Right kidney (tissue), 1 donor: ENCODE results near the gene EML4.

Source experiments
- DNase-seq: peaks from one replicate; pipeline ENCODE4 v3.0.0-alpha.2; 2016

Gene EML4

DNA sequence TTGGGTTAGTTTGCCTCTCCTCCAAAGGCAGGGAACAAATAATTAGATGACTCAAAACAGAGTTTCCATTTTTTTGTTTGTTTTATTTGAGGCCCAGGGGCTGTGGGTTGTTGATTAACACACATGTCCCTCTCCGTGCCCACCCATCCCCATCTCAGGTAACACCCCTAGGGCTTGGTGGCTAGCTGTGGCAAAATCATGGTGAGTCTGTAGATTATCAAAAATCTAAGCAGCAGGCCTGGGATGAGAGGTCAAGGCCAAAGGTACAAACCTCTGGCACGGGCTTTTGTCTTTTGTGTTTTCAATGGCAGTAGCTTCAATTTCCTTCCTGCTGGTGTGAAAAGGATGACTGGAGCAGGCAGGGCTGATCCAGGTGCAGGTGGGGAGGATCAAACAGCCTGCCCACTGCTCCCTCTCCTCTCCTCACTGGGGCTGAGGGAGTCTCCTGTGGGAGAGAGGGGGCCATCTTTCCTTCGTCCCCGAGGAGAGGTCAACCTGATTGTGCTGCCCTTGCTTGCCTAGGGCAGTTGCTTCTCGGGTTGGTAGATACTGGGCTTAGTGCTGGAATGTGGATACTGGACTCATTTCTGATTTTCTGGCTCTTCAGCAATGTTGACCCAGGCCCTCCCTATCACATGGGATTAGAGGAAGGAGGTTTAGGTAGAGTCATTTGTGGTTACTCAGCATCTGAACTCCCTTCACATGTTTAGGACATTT, 31.9 kb upstream of the EML4 start:
- DNase-seq, result no peak

DNA sequence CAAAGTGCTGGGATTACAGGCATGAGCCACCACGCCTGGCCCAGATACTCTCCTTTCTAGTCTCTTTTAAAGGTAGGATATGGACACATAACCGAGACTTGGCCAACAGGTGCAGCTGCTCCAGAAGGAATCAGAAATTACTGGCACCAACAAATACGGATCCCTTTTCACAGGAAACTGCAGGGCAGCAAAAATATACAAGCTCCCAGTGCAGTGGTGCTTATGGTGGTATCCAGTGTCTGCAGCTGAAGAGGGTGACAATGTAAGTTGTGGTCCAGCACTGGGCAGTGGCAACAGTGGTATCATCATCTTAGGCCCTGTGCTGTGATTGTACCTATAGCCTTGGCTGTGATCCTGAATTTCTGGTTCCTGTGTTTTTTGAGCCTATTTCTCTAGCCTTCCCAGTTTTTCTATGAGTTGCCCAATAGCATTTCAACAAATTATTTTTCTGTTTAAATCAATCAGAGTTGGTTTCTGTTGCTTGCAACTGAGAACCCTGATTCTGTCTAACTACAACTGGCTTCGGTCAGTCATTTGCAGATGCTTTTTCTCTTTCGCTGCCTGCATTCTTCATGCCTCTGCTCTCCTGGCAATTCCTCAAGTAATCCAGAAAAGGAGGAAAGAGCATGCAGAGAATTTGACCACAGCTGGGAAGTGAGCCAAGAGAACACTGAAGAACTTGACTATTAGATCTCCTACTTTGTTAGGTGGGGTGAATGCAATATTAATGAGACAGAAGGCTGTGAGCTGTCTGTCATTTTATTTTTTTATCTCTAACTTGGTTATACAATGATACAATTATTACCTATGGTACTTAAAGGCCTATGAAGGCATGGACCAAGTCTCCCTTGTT, 30.8 kb upstream of the EML4 start:
- DNase-seq, result no peak

DNA sequence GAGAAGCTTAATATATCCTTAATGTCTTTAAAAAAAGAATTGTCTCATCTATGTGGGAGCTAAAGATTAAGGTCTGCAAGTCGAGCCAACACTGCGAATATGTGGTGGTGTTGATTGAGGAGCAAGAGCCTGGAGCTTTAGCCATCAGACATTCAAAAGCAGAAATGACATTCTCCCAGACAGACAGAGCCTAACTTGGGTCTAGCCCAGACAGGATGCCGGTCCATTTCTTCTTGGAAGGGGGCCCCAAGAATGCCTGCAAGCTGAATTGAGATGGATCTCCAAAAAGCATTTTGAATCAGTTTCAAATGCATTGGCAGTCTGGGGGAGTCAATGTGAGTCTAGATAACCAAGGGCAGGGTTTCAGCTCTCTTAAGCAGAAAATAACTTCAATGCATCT, 30.1 kb upstream of the EML4 start:
- DNase-seq, result no peak

DNA sequence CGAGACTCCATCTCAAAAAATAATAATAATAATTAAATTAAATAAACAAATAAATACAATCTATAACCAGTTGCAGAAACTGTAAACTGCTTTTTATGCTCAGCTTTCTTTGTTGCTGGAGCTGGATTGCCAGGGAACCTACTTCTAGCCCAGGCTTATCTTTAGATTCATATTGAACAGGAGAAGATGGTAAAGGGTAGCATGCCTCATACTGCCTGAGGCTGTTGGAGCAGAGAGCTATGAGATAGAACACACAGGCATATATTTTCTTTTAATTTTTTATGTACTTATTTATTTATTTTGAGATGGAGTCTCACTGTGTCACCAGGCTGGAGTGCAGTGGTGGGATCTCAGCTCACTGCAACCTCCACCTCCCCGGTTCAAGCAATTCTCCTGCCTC, 28.7 kb upstream of the EML4 start:
- DNase-seq, result no peak

DNA sequence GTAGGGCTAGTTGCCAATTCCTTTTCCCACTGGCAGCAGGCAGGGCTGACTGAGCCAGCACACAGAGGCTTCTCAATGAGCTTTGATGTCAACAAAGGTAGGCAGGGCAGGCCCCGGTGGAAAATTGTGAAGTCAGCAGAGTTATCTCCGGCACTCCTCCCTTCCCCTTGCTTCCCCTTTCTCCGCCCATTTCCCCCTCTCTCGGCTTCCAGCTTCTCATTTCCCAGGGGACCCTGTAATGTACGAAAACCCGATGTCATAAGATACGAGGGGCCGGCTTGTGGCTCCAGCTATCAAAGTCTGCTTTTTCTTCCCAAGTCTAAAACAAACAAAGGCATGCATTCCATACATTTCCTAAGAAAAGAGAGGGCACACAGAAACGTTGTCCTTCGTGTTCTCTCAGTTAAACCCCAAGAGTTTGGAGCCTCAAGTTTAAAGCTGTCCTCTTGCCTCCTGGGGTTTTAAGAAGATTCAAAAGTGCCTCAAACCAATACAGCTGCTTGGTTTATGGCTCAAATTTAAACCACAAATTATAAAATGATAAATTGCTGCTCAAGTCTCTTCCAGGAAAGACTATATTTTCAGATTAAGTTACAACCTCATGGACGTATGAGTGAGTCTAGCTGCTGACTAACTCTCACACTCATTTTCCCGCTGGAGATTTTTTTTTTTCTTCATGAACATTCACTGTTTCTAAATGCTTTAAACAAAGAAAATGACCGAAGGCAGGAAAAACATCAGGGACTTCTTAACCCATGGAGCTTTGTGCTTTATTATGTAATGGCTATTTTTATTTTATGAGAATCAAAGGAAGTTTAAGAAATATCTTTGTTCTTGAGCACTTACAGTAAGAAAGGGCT, 27.2 kb upstream of the EML4 start:
- peak; percentile 85 for DNase-seq

DNA sequence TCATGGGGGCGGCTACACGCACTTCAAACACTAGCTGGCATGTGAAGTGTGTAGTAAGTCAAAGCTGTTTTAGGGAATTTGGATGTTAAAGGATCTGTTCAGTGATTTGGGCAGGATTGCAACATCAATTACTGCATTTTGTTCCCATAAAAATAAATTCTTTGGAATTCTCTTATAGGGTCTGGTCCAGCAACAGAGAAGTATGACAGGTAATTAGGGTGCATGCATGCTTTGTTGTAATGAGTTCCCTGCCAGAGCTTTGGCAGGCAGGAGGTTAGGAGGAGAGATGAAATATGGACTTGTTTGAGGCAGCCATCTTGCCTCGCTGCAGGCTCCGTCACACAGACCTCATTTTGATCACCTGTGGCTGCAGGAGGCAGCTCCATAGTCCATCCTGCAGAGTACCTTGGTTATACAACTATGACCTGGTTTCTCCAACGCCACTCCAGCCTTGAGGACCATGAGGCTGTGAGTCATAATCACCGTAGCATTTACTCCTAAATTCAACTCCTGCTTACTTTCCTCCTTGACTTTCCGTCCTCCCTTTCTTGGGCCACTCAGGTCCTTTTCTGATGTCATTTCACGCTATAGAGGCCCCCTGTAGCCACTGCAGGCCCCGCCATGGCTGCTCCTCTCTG, 26.5 kb upstream of the EML4 start:
- DNase-seq, result peak; percentile 70

DNA sequence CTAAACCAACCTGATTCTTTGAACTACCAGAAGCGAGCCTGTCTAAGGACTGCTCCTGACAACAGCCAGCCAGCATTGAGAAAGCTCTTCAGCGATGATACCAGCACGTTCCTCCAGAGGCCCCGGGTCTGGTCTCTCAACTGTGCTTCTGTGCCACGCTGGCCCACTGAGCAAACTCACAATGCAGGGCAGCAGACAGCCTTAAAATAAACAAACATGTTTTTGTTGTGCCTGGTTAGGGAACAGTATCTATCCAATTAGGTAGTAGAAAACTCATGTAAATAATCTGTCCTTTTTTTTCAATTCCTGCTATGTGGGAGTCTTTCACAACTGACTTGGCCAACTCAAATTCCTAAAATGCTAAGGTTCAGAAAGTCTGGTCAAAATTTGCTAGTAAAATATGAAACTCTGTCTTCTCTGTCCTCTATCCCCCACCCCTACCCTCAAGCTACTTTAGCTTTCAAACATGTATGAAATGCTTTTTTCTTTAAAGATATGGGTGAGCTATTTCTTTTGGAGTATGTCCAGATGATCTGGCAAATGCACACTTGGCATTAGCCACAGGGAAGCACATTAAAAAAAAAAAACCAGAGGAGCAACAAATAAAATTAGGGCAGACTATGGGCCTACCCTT, 21.4 kb upstream of the EML4 start:
- DNase-seq, result no peak

DNA sequence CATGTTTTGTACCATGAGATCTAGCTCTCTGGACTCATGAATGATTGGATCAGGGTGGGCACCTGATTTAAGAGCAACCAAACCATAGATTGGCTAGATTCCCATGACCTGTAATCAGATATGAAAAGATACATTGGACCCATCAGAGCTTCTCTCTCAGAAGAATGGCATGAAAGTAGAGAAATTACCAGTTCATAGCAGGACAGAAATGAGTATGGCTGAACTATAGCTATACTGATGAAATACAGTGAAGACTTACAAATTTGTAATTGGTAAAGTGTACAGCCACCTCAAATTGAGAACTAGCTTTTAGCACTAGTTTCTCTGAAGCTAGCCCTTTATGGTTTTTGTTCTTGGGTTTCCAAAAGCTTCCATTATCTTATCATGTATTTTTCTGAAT, 19.0 kb upstream of the EML4 start:
- DNase-seq, result no peak

DNA sequence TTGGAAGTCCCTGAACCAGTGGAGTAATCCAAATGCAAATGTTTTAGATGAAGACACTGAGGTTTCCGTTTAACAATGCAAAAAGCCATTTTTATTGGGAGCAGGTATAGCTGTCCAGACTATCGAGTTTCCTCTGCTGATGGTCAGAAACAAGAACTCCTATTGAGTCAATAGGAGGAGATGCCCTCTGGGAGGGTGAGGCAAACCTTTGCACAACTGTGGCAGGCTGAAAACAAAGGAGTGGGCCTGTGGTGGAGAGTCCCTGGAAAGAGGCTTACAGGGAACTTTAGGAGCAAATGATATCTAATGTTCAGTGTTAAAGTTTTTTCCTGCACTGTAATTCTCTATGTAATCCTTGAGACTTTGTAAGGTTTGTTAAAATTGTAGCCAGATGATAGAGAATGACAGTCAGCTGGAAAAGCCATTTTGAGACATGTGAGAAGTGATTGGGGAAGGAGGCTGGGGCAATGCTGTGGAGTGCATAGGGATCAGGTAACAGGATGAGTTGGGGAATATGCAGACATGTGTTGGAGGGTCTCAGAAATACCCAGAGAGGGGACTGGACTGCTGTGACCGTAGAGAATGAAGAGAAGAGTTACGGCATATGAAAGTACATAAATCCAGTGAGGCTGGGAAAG, 15.1 kb upstream of the EML4 start:
- no peak for DNase-seq

DNA sequence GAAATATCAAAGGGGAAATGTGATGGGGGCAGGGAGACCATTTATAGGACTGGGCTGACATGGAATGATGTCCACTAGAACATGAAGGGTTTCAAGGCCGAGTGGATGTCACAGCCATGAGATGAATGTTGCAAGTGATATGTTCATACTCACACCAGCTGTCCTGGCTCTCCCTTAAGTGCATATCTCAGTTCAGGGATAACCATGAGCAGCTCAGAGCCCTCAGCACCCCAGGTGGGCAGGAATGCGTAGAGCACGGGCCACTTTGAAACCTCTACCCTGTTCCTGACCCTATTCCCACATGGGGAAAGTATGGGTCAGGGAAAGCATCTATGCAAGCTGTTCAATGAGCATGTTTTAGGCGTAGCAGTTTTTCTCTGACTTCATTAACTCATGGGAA, 12.4 kb upstream of the EML4 start:
- DNase-seq, result no peak

DNA sequence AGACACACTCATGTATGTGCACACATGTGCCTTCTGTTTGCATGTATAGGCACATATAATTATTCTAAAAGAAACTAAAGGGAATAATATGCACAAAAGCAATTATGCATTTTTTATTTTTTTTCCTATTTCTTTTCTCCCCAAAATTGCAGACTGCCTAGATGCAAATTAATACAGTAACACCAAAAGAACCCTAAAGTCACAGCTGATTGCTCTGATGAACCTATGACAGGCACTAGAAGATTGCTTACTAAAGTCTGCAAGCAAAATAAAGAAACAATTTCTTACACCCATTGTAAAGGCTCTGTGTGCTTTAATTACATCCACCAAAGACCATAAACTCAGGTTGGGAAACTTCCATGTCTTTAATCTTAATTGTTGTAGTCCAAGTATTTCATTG, 7.7 kb upstream of the EML4 start:
- no peak for DNase-seq

DNA sequence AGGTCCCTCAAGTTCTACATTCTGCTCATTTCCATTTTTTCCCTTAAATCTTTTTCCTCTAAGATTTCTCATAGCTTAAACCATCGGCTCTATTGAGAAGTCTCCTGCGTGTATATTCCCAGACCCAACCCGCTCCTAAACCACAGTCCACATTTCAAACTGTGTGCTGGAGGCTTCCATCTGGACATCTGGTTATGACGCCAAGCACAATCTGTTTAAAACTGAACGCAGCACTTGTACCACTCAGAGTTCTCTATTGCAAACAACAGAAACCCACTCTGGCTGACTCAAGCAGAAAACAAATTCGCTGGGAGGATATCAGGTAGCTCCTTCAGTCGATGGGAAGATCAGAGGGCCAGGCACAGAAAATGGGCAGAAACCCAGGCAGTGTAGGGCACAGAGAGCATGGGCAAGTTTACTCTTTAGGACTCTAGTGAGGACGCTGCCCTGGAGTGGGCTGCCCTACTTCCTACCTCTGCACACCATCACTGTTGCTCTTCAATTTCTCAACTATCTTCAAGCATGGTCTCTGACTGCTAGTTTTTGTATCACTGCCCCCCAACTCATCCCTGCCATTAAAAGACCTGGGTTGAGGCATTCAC, 5.6 kb upstream of the EML4 start:
- DNase-seq, result no peak

DNA sequence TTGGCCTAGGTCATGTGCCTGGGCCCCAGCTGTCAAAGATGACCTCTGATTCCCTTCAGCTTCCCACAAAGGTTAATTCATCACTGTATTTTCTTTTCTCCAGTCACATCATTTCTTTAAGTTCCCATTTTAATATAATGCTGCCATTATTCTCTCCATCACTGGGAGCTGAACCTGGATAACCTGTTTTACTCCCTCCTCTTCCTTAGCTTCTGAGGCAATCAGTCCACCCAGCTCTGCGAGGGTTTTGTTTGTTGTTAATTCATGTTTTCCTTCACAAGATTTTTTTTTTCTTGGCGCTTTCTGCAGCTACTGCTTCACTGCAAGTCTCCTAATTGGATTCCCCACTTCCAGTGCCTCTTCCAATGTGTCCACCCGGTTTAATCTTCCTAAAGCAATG, 5.1 kb upstream of the EML4 start:
- no peak for DNase-seq

DNA sequence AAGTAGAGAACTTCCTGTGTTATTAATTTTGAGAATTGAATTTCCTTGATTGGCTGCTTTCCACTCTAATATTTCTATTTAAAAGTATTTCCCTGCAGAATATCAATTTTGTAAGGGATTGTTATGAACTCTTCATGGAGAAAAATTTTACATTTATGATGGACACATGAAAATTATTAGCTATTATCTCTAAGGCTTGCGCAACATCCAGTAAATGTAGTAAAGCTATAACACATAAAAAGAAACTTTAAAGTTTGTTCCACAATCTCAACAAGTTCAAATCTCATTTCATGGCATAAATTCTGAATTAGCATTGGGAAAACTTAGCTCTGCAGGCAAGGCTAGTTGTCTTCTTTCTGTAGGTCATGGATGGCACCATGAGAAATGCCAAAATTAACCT, 4.2 kb upstream of the EML4 start:
- no peak for DNase-seq

DNA sequence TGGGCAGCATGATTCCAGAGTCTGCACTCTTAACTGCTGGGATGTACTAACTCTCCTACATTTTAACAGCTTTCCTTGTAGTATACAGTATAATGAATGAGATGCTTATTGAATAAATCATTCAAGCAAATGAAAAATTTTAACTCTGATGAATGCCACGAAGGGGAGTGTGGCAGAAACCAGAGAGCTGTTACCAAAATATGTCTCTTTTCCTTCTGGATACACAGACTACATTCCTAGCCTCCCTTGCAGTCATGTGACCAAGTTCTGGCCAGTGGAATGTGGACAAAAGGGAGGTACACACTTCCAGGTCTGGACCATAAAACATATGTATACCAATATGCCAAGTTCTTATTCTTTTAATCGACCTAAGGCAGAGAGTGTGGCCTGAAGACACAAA, 1.7 kb upstream of the EML4 start:
- DNase-seq, result no peak

DNA sequence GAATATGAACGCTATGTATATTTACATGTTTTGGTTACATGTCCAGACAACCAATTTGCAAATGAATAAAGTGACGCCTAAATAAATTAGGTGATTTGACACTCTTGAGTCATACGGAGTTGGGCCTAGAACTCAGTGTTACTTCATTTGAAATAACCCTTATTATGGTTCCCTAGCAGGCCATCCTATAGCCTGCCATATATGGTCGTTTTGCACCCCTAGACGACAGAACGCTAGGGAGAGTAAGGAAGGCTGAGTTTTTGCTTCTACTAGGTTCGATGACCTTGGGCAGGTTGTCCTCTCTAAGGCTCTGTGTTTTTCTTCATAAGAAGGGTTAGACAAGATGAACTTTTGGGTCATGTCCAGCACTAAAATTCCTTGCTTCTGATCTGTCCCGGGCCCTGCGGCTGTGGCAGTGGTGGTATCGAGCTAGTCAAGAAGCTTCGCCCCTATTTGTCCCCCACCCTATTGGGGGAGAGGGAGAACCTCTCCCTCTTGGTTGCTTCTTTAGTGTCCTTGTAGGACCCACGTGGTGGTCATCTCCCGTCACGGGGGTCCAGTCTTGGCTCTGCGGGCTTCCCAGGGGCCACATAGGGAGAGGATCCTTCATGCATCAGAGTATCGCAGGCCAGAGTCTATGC, 574 bp upstream of the EML4 start:
- DNase-seq, result no peak

DNA sequence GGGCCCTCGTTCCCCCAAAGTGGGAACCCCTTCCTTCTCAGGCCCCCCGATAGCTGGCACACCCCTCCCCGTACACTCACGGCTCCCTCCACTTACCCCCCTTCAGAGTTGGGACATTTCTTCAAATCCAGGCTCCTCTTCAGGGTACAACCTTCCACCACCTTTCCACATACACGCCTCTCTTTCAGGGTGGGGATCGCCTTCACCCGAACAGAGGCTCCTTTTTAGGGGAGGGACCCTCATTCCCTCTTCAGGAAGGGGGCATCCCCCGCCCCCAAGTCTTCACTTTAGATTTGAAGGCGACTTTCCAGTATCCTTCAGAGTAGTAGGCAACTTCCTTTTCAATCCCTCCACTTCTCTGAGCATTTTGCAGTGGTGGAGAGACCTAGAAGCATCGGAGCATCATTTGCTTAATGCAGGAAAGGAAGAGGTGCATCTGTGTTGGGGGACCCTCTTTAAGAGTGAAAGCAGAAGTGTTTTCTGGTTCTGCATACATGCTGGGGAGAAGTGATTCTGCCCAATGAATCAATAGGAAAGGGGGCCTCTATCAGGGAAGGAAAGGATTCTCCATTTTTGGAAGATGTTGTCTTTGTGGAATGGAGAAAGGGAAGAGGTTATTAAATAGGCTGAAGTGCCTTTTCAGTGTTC, 845 bp downstream of the EML4 start:
- DNase-seq, result peak; percentile 63

DNA sequence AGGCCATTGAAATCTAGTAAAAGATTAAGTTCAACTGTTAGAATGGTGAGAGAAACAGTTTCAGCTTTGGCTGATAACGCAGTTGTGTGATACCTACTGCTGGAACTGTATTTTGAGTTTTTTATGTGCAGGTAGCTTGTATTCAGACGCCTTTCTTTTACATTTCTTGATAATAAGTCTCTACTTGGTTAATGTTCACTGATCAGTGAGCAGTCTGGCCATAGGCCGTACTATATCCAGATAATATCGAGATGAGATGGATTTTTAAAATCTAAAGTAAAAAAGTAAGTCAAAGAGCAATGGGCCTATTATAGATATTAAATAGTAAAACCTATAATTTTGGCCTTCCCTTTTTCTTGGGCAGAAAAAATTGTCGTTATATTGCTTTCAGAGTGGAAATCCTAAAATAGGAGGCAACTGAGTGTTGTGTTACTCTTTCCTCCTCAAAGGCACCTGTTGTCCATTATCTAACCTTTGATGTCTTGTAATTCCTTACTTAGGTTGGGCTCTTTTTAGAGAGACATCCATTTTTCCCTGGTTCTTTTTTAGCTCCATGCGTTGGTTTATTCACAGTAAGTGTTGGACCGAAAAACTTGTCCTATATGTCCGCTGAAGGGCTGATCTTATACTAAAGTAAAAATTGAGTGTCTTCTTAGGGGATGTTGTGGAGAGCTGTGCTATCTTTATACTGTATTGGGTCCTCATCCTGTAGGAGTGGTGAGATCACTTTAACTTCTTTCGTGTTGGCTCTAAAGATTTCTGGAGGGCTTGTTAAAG, 1.7 kb downstream of the EML4 start:
- DNase-seq, result peak; percentile 31

DNA sequence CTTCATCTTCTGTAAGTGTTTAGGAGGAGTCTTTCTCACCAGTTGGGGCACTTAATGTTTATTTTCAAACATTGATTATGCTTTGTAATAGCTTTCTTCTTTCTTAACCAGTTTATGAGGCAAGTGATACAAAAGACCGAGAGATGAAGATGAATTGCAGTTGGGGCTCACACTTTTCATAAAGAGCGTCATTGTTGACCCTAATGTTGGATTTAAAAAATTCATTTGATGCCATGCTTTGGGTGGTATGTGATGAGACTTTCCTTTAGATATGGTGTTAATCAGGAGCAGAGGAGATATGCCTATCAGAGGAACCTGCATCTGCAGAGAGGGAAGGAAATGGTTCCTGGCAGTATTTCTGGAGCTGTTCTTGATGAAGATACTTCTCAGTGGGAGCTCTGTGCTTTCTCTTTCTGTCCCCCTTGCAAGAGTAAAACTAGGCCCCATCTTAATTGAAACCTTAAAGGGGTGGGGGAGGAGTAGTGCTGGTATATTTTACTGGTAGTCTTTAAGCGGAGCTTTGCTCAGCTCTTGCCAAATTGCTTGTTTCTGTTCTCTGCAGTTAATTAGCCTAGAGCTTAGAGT, 2.3 kb downstream of the EML4 start:
- DNase-seq, result peak; percentile 33
